ENCODE results near the gene STK36.

- TF ChIP-seq CTCF (IDR thresholded peaks at IDR 0.05) (no peak), EZH2 (IDR thresholded peaks at IDR 0.05; ENCODE audit: borderline replicate concordance, insufficient read depth, low read depth, low read length, poor library complexity, severe bottlenecking) (no peak)
Observed at GRCh38 chr2:218701806-218702205, 29.9 kb downstream of the STK36 start.

Measured in B cell (primary cell).